GM12892 (cell line): Measurements from ENCODE around the gene TEX55.

ENCODE experiments used
- POLR2A ChIP-seq: IDR thresholded peaks from 2 replicates; pipeline ENCODE4 v1.6.1; 2011; ENCODE audit warnings: low read depth, low read length, control low read depth
- POLR2AphosphoS5 ChIP-seq: IDR thresholded peaks from 2 replicates; pipeline ENCODE4 v1.6.1; 2011; ENCODE audit warnings: low read depth, low read length, control low read depth

- TF ChIP-seq POLR2A (no peak), POLR2AphosphoS5 (no peak)
Observed at GRCh38 chr3:119187266-119187665, 41.3 kb downstream of the TEX55 start.
